WTC11 (cell line): ENCODE data around the gene KSR1. TPM values are rescaled to one million over a fixed set of nuclear protein-coding genes. Genes with fewer than 3 reads are reported as not detected.

ENCODE experiments used
- ATAC-seq: fragments of 200-7000 bp; cut with Tn5 transposase; 2 replicates; pipeline ENCODE4 v1.10.0; 2021; ENCODE audit warnings: mild to moderate bottlenecking, moderate library complexity
- CTCF ChIA-PET: fragments of 300-600 bp; sonication (Branson Sonifier 250); formaldehyde crosslinking; loops from one replicate; lab custom pipeline; 2021; ENCODE audit warnings: antibody characterized with exemption; lab: Charles Lee
- POLR2A ChIA-PET: fragments of 350-600 bp; sonication (Branson Sonifier 250); formaldehyde crosslinking; loops from one replicate; lab custom pipeline; 2021; ENCODE audit warnings: antibody characterized with exemption; lab: Charles Lee
- DNase-seq: peaks from one replicate; pipeline ENCODE4 v3.0.0; 2021; ENCODE audit warnings: low spot score
- H3K27ac Mint-ChIP-seq: 2 replicates; pipeline ENCODE4 v1.8.0; 2021; ENCODE audit warnings: mixed read lengths
- H3K27me3 Mint-ChIP-seq: 2 replicates; pipeline ENCODE4 v1.8.0; 2021; ENCODE audit warnings: low read depth, mild to moderate bottlenecking, moderate library complexity, mixed read lengths
- H3K36me3 Mint-ChIP-seq: 2 replicates; pipeline ENCODE4 v1.8.0; 2021; ENCODE audit warnings: mixed read lengths
- H3K4me1 Mint-ChIP-seq: 2 replicates; pipeline ENCODE4 v1.8.0; 2022; ENCODE audit warnings: mixed read lengths
- H3K4me3 Mint-ChIP-seq: 2 replicates; pipeline ENCODE4 v1.8.0; 2021; ENCODE audit warnings: mild to moderate bottlenecking, moderate library complexity, mixed read lengths
- H3K9me3 Mint-ChIP-seq: 2 replicates; pipeline ENCODE4 v1.8.0; 2021; ENCODE audit warnings: mixed read lengths
- CREM ChIP-seq: sonication (generic); formaldehyde crosslinking; IDR thresholded peaks from 2 replicates; pipeline ENCODE4 v1.8.1; 2022; ENCODE audit warnings: mild to moderate bottlenecking, missing genetic modification reagents, moderate library complexity
- GRHL2 ChIP-seq: fragments of 250-450 bp; sonication (Bioruptor Pico); IDR thresholded peaks from 2 replicates; pipeline ENCODE4 v1.8.0; 2022; ENCODE audit warnings: mild to moderate bottlenecking, moderate library complexity; ENCODE audit not compliant: insufficient replicate concordance, severe bottlenecking
- HMGA2 ChIP-seq: fragments of 250-450 bp; sonication (Bioruptor Pico); IDR thresholded peaks from 2 replicates; pipeline ENCODE4 v1.4.0; 2021; ENCODE audit warnings: mild to moderate bottlenecking, moderate library complexity
- JAZF1 ChIP-seq: fragments of 250-450 bp; sonication (Bioruptor Pico); IDR thresholded peaks from 2 replicates; pipeline ENCODE4 v1.9.0; 2021; ENCODE audit warnings: moderate library complexity, mild to moderate bottlenecking, inconsistent platforms
- JUN ChIP-seq: sonication (generic); formaldehyde crosslinking; IDR thresholded peaks from 2 replicates; pipeline ENCODE4 v1.8.0; 2023; ENCODE audit warnings: mild to moderate bottlenecking, missing genetic modification reagents
- TCF7 ChIP-seq: sonication (generic); formaldehyde crosslinking; IDR thresholded peaks from 2 replicates; pipeline ENCODE4 v1.8.0; 2022; ENCODE audit warnings: mild to moderate bottlenecking, low read depth, missing genetic modification reagents, moderate library complexity
- TP53 ChIP-seq: sonication (generic); formaldehyde crosslinking; IDR thresholded peaks from 2 replicates; pipeline ENCODE4 v1.8.1; 2023; ENCODE audit warnings: mild to moderate bottlenecking, missing genetic modification reagents
- ZNF121 ChIP-seq: sonication (generic); formaldehyde crosslinking; IDR thresholded peaks from 2 replicates; pipeline ENCODE4 v1.8.0; 2023; ENCODE audit warnings: missing genetic modification reagents
- ZNF396 ChIP-seq: fragments of 250-450 bp; sonication (Bioruptor Pico); IDR thresholded peaks from 2 replicates; pipeline ENCODE4 v1.8.0; 2021; ENCODE audit warnings: mild to moderate bottlenecking, moderate library complexity, borderline replicate concordance
- ZNF423 ChIP-seq: fragments of 250-450 bp; sonication (Bioruptor Pico); IDR thresholded peaks from 2 replicates; pipeline ENCODE4 v2.1.2; 2022; ENCODE audit warnings: mild to moderate bottlenecking, moderate library complexity
- total RNA-seq: library from RNA; stranded (reverse); gene quantifications from 3 replicates; pipeline ENCODE4 v1.2.3, GENCODE V29; 2021
- TF ChIP-seq, protein P1 (sequence below): sonication (generic); formaldehyde crosslinking; IDR thresholded peaks from 2 replicates; pipeline ENCODE4 v1.8.1; 2023; ENCODE audit warnings: mild to moderate bottlenecking, missing genetic modification reagents
- TF ChIP-seq, protein P2 (sequence below): fragments of 250-450 bp; sonication (Bioruptor Pico); IDR thresholded peaks from 2 replicates; pipeline ENCODE4 v1.9.0; 2021; ENCODE audit warnings: mild to moderate bottlenecking, borderline replicate concordance
- TF ChIP-seq, protein P3 (sequence below): sonication (generic); formaldehyde crosslinking; IDR thresholded peaks from 2 replicates; pipeline ENCODE4 v1.8.1; 2023; ENCODE audit warnings: mild to moderate bottlenecking, missing genetic modification reagents, borderline replicate concordance
- TF ChIP-seq, protein P4 (sequence below): sonication (generic); formaldehyde crosslinking; IDR thresholded peaks from 2 replicates; pipeline ENCODE4 v1.8.0; 2022; ENCODE audit warnings: mild to moderate bottlenecking, missing genetic modification reagents
- TF ChIP-seq, protein P5 (sequence below): fragments of 250-450 bp; sonication (Bioruptor Pico); IDR thresholded peaks from 2 replicates; pipeline ENCODE4 v1.9.0; 2021; ENCODE audit warnings: mild to moderate bottlenecking

KSR1 gene
- total RNA-seq, 1 experiment from 2014 or later, result 45.5 TPM

DNA sequence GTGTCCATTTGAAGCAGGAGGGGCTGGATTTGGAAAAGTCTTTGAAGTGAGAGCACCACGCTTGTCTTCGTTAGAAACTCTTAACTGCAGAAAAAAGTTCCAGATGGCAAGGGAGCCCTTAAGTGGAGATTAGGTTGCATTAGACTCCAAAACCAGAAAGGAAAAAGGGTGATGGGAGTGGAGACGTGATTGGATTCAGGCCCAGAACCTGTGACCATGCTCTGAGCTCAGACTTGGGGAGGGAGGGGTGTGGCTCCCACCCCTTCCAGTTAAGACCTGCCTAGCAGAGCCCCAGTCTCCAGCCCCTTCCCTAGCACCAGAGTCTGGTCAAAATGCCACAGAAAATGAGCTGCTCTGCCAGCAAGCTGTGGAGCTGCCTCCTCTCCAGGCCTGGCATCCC, 168.3 kb downstream of the KSR1 start:
- no peak overlapping the region for H3K4me3 Mint-ChIP-seq
- H3K36me3 Mint-ChIP-seq, result peaks cover 12% of the 10 kb centered on the region
- POLR2A ChIA-PET, result no interaction called here
- TF ChIP-seq, protein P1, sequence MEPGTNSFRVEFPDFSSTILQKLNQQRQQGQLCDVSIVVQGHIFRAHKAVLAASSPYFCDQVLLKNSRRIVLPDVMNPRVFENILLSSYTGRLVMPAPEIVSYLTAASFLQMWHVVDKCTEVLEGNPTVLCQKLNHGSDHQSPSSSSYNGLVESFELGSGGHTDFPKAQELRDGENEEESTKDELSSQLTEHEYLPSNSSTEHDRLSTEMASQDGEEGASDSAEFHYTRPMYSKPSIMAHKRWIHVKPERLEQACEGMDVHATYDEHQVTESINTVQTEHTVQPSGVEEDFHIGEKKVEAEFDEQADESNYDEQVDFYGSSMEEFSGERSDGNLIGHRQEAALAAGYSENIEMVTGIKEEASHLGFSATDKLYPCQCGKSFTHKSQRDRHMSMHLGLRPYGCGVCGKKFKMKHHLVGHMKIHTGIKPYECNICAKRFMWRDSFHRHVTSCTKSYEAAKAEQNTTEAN (CRISPR knock-in tag), result no peak
- TF ChIP-seq ZNF423 (CRISPR knock-in tag) (no peak), GRHL2 (CRISPR knock-in tag) (no peak), JUN (CRISPR knock-in tag) (no peak), CREM (CRISPR knock-in tag) (no peak), HMGA2 (CRISPR knock-in tag) (no peak), TP53 (CRISPR knock-in tag) (no peak), JAZF1 (no peak), TCF7 (no peak), ZNF121 (CRISPR knock-in tag) (no peak), ZNF396 (no peak)
- TF ChIP-seq, protein P2, sequence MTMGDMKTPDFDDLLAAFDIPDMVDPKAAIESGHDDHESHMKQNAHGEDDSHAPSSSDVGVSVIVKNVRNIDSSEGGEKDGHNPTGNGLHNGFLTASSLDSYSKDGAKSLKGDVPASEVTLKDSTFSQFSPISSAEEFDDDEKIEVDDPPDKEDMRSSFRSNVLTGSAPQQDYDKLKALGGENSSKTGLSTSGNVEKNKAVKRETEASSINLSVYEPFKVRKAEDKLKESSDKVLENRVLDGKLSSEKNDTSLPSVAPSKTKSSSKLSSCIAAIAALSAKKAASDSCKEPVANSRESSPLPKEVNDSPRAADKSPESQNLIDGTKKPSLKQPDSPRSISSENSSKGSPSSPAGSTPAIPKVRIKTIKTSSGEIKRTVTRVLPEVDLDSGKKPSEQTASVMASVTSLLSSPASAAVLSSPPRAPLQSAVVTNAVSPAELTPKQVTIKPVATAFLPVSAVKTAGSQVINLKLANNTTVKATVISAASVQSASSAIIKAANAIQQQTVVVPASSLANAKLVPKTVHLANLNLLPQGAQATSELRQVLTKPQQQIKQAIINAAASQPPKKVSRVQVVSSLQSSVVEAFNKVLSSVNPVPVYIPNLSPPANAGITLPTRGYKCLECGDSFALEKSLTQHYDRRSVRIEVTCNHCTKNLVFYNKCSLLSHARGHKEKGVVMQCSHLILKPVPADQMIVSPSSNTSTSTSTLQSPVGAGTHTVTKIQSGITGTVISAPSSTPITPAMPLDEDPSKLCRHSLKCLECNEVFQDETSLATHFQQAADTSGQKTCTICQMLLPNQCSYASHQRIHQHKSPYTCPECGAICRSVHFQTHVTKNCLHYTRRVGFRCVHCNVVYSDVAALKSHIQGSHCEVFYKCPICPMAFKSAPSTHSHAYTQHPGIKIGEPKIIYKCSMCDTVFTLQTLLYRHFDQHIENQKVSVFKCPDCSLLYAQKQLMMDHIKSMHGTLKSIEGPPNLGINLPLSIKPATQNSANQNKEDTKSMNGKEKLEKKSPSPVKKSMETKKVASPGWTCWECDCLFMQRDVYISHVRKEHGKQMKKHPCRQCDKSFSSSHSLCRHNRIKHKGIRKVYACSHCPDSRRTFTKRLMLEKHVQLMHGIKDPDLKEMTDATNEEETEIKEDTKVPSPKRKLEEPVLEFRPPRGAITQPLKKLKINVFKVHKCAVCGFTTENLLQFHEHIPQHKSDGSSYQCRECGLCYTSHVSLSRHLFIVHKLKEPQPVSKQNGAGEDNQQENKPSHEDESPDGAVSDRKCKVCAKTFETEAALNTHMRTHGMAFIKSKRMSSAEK (CRISPR knock-in tag), result no peak
- TF ChIP-seq, protein P3, sequence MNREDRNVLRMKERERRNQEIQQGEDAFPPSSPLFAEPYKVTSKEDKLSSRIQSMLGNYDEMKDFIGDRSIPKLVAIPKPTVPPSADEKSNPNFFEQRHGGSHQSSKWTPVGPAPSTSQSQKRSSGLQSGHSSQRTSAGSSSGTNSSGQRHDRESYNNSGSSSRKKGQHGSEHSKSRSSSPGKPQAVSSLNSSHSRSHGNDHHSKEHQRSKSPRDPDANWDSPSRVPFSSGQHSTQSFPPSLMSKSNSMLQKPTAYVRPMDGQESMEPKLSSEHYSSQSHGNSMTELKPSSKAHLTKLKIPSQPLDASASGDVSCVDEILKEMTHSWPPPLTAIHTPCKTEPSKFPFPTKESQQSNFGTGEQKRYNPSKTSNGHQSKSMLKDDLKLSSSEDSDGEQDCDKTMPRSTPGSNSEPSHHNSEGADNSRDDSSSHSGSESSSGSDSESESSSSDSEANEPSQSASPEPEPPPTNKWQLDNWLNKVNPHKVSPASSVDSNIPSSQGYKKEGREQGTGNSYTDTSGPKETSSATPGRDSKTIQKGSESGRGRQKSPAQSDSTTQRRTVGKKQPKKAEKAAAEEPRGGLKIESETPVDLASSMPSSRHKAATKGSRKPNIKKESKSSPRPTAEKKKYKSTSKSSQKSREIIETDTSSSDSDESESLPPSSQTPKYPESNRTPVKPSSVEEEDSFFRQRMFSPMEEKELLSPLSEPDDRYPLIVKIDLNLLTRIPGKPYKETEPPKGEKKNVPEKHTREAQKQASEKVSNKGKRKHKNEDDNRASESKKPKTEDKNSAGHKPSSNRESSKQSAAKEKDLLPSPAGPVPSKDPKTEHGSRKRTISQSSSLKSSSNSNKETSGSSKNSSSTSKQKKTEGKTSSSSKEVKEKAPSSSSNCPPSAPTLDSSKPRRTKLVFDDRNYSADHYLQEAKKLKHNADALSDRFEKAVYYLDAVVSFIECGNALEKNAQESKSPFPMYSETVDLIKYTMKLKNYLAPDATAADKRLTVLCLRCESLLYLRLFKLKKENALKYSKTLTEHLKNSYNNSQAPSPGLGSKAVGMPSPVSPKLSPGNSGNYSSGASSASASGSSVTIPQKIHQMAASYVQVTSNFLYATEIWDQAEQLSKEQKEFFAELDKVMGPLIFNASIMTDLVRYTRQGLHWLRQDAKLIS (CRISPR knock-in tag), result no peak
- TF ChIP-seq, protein P4, sequence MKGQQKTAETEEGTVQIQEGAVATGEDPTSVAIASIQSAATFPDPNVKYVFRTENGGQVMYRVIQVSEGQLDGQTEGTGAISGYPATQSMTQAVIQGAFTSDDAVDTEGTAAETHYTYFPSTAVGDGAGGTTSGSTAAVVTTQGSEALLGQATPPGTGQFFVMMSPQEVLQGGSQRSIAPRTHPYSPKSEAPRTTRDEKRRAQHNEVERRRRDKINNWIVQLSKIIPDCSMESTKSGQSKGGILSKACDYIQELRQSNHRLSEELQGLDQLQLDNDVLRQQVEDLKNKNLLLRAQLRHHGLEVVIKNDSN (CRISPR knock-in tag), result no peak
- TF ChIP-seq, protein P5, sequence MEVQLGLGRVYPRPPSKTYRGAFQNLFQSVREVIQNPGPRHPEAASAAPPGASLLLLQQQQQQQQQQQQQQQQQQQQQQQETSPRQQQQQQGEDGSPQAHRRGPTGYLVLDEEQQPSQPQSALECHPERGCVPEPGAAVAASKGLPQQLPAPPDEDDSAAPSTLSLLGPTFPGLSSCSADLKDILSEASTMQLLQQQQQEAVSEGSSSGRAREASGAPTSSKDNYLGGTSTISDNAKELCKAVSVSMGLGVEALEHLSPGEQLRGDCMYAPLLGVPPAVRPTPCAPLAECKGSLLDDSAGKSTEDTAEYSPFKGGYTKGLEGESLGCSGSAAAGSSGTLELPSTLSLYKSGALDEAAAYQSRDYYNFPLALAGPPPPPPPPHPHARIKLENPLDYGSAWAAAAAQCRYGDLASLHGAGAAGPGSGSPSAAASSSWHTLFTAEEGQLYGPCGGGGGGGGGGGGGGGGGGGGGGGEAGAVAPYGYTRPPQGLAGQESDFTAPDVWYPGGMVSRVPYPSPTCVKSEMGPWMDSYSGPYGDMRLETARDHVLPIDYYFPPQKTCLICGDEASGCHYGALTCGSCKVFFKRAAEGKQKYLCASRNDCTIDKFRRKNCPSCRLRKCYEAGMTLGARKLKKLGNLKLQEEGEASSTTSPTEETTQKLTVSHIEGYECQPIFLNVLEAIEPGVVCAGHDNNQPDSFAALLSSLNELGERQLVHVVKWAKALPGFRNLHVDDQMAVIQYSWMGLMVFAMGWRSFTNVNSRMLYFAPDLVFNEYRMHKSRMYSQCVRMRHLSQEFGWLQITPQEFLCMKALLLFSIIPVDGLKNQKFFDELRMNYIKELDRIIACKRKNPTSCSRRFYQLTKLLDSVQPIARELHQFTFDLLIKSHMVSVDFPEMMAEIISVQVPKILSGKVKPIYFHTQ, result no peak
- ATAC-seq (no peak), DNase-seq (no peak)
- H3K9me3 Mint-ChIP-seq, result no peaks in the 10 kb centered on the region
- no peaks in the 10 kb centered on the region for H3K27me3 Mint-ChIP-seq
- no peaks in the 10 kb centered on the region for H3K4me1 Mint-ChIP-seq
- no peak overlapping the region for H3K27ac Mint-ChIP-seq
- CTCF ChIA-PET, result interaction anchor here (0.8 kb wide), 1 partner anchor 14 kb away, joined by 3 read pairs; no protein-coding TSS in a partner anchor
